OCI-LY3 (cell line): ENCODE data around the gene GDF9.

Source experiments
- H2AFZ ChIP-seq: fragments of 200-600, 300-600 bp; shearing (Covaris generic); 2 replicates; pipeline ENCODE4 v1.6.0; 2014; ENCODE audit warnings: antibody characterized with exemption, low read depth, low read length
- H3K27ac ChIP-seq: fragments of 200-600, 300-600 bp; sonication (generic); 2 replicates; pipeline ENCODE4 v1.5.1; 2014; ENCODE audit warnings: mild to moderate bottlenecking, low read length, moderate library complexity, mixed read lengths
- H3K27me3 ChIP-seq: fragments of 200-600, 300-600 bp; sonication (generic); 2 replicates; pipeline ENCODE4 v1.6.1; 2014; ENCODE audit warnings: low read depth, low read length, mixed read lengths
- H3K36me3 ChIP-seq: fragments of 200-600, 300-600 bp; sonication (generic); replicated peaks from 2 replicates; pipeline ENCODE3; 2014; ENCODE audit warnings: low read depth, low read length, mixed read lengths
- H3K4me1 ChIP-seq: fragments of 300-600, 200-600 bp; sonication (generic); 2 replicates; pipeline ENCODE4 v1.6.1; 2014; ENCODE audit warnings: low read length, mixed read lengths
- H3K4me2 ChIP-seq: fragments of 200-600, 300-600 bp; sonication (generic); 2 replicates; pipeline ENCODE4 v1.6.1; 2014; ENCODE audit warnings: low read length, mixed read lengths
- H3K4me3 ChIP-seq: fragments of 300-600, 200-600 bp; sonication (generic); 2 replicates; pipeline ENCODE4 v1.5.1; 2014; ENCODE audit warnings: antibody characterized with exemption, mild to moderate bottlenecking, low read length, moderate library complexity
- H3K79me2 ChIP-seq: fragments of 300-600, 200-600 bp; shearing (Covaris generic); 2 replicates; pipeline ENCODE4 v1.6.1; 2014; ENCODE audit warnings: mild to moderate bottlenecking, low read length, mixed read lengths
- H3K9ac ChIP-seq: fragments of 300-600, 200-600 bp; shearing (Covaris generic); 2 replicates; pipeline ENCODE4 v1.6.0; 2014; ENCODE audit warnings: mild to moderate bottlenecking, low read length, moderate library complexity
- H3K9me3 ChIP-seq: fragments of 200-600, 300-600 bp; shearing (Covaris generic); 2 replicates; pipeline ENCODE4 v1.6.1; 2014; ENCODE audit warnings: low read length, mixed read lengths; ENCODE audit not compliant: insufficient read depth
- H4K20me1 ChIP-seq: fragments of 200-600, 300-600 bp; sonication (generic); 2 replicates; pipeline ENCODE4 v1.6.1; 2016; ENCODE audit warnings: low read length, mixed read lengths; ENCODE audit not compliant: insufficient read depth
- CTCF ChIP-seq: fragments of 200-600, 300-600 bp; sonication (generic); IDR thresholded peaks from 2 replicates; pipeline ENCODE4 v1.5.1; 2014; ENCODE audit warnings: antibody characterized with exemption, low read length, low read depth
- EZH2phosphoT487 ChIP-seq: fragments of 200-600 bp; shearing (Covaris generic); IDR thresholded peaks from 2 replicates; pipeline ENCODE4 v1.6.1; 2018; ENCODE audit warnings: antibody characterized with exemption, mixed run types, low read depth

GDF9 gene

GRCh38 chr5:132828846-132829494 is 37.3 kb downstream of the GDF9 start:
- Histone ChIP-seq H3K4me3 (no peak overlapping the region), H3K4me2 (no peak overlapping the region)

GRCh38 chr5:132827943-132828673 is 38.2 kb downstream of the GDF9 start:
- Histone ChIP-seq H3K4me1 (0 out of 2 replicates have a peak, but pooled peaks cover 3% of the 10 kb centered on the region), H3K36me3 (no peaks in the 10 kb centered on the region), H3K9me3 (no peaks in the 10 kb centered on the region), H3K4me2 (no peak overlapping the region), H3K27ac (no peak overlapping the region), H4K20me1 (no peaks in the 10 kb centered on the region), H3K27me3 (no peaks in the 10 kb centered on the region), H3K9ac (no peak overlapping the region), H3K4me3 (no peak overlapping the region), H2AFZ (no peak overlapping the region), H3K79me2 (no peaks in the 10 kb centered on the region)
- TF ChIP-seq EZH2phosphoT487 (no peak), CTCF (no peak)

More at GRCh38 chr5:132828846-132829494, 37.3 kb downstream of the GDF9 start:
- Histone ChIP-seq H3K27me3 (no peaks in the 10 kb centered on the region), H3K9me3 (no peaks in the 10 kb centered on the region), H3K9ac (no peak overlapping the region), H3K79me2 (no peaks in the 10 kb centered on the region), H3K36me3 (no peaks in the 10 kb centered on the region), H2AFZ (no peak overlapping the region), H3K4me1 (0 out of 2 replicates have a peak, but pooled peaks cover 3% of the 10 kb centered on the region), H3K27ac (no peak overlapping the region), H4K20me1 (no peaks in the 10 kb centered on the region)
- TF ChIP-seq EZH2phosphoT487 = no peak
- TF ChIP-seq CTCF = no peak

GRCh38 chr5:132826424-132827082 is 39.7 kb downstream of the GDF9 start:
- Histone ChIP-seq H3K27me3 (no peaks in the 10 kb centered on the region), H2AFZ (no peak overlapping the region), H3K27ac (no peak overlapping the region), H3K36me3 (no peaks in the 10 kb centered on the region), H3K9ac (no peak overlapping the region), H3K4me3 (no peak overlapping the region), H4K20me1 (no peaks in the 10 kb centered on the region), H3K9me3 (no peaks in the 10 kb centered on the region), H3K79me2 (no peaks in the 10 kb centered on the region), H3K4me1 (0 out of 2 replicates have a peak, but pooled peaks cover 3% of the 10 kb centered on the region), H3K4me2 (no peak overlapping the region)
- no peak for TF ChIP-seq CTCF
- TF ChIP-seq EZH2phosphoT487 = no peak

- no peak overlapping the region for H3K27ac ChIP-seq
- no peaks in the 10 kb centered on the region for H3K9me3 ChIP-seq
- no peaks in the 10 kb centered on the region for H3K27me3 ChIP-seq
- H3K4me3 ChIP-seq = no peak overlapping the region
- no peaks in the 10 kb centered on the region for H3K36me3 ChIP-seq
- H3K4me2 ChIP-seq = no peak overlapping the region
- H2AFZ ChIP-seq = no peak overlapping the region
- H3K9ac ChIP-seq = no peak overlapping the region
- no peaks in the 10 kb centered on the region for H4K20me1 ChIP-seq
- TF ChIP-seq CTCF = no peak
- no peak for TF ChIP-seq EZH2phosphoT487
- H3K79me2 ChIP-seq = no peaks in the 10 kb centered on the region
- H3K4me1 ChIP-seq = 0 out of 2 replicates have a peak, but pooled peaks cover 3% of the 10 kb centered on the region
Measured at GRCh38 chr5:132825834-132826391, 40.4 kb downstream of the GDF9 start.
